HG03159 (cell line): Measurements from ENCODE around the gene PARD6B.
"Not testable (repeated sequence)": the region's sequence is repeated elsewhere in the genome, so short reads cannot be mapped to it uniquely, and the experiment has no call there.

Experiments used
- ATAC-seq: cut with Tn5 transposase; IDR thresholded peaks from one replicate; pipeline ENCODE4 v1.9.1; 2021; ENCODE audit warnings: mild to moderate bottlenecking, moderate library complexity; ENCODE audit not compliant: unreplicated experiment

The PARD6B gene

DNA sequence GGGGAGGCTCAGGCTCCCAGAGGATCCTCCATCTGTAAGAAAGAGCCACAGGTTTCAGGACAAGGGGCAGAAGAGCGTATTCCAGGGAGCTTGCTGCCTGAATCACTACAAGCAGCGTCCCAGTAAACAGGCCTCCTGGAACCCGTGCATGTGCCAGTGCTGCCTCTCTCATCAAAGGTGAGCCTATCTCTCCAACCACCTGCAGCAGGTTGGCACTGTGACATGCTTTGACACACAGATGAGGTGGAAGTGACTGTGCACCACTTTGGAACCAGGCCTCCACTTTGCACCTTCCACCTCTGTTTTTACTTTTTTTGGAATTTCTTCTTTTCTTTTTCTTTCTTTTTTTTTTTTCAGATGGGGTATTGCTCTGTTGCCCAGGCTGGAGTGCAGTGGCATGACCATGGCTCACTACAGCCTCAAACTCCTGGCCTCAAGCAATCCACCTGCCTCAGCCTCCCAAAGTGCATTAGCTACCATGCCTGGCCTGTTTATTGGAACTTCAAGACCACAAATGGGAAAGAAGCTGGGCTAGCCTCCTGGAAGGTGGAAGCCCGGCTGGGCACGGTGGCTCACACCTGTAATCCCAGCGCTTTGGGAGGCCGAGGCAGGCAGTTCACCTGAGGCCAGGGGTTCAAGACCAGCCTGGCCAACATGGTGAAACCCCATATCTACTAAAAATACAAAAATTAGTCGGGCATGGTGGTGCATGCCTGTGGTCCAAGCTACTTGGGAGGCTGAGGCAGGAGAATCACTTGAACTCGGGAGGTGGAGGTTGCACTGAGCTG is 27.5 kb upstream of the PARD6B start:
- not testable (repeated sequence) for ATAC-seq

DNA sequence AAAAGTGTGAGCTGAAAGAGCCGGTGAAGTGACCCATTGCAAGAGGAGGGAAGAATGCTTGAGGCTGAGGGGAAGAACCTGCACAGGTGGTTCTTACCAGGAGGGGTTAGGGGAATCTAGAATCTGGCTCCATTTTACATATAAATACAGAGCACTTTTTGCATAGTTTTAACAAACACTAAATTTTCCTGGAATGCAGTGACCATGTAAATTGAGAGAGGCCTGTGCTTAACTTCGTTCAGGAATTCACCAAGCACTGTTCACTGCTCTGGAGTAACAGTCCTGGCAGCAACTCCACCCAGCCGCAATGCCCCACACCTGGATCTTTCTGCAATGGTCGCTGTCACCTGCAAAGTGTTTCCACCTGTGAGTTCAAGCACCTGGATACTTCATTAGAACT is 26.9 kb upstream of the PARD6B start:
- no peak for ATAC-seq

DNA sequence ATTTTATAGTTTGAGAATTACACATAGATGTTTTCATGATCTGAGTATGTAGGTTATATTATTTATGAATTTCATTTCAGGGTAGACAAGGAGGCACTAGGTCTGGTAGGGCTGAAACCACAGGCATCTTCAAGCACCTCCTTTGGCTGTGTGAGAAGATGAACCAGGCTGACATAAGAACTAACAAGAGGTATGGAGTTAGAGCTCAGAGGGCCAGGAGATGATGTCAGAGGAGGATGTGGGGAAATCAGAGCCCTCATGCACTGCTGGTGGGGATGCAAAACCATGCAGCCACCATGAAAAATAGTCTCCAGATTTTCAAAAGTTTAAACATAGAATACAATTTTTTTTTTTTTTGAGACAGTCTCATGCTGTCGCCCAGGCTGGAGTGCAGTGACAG is 26.4 kb upstream of the PARD6B start:
- no peak for ATAC-seq

DNA sequence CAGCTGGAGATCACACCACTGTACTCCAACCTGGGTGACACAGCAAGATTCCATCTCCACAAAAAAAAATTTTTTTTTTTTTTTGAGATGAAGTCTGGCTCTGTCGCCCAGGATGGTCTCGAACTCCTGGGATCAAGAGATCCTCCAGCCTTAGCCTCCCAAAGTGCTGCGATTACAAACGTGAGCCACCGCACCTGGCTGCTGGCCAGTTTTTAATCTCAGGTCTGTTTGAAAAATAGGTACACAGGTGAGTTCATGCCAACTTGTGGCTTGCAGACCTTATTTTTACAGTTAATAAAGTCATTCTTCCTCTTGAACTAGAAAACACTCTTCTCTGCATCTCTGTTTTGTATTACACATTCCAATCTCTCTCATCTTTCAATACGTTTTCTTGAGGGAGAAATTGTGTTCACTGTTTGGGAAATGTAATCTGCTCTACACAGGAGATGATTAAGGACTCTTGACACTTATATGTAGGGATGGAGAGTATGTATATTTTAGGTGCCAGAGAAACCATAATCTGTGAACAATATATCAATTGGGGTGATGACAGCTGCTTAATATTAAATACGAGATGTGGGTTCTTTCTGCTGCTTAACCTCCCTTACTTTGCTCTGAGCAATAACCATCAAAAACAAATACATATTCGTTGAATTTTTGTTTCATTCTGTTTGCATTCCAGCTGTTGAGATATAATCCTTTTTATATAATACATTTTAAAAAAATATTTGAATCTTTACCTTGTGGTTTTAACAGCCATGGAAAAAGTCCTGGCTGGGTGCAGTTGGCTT is 22.3 kb upstream of the PARD6B start:
- no peak for ATAC-seq

DNA sequence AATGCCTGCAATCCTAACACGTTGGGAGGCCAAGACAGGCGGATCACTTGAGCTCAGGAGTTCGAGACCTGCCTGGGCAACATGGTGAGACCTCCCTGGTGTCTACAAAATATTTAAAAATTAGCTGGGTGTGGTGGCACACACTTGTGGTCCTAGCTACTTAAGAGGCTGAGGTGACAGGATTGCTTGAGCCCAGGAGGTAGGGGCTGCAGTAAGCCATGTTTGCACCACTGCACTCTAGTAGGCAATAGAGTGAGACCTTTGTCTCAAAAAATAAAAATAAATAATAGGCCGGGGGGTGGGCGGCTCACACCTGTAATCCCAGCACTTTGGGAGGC is 21.8 kb upstream of the PARD6B start:
- no peak for ATAC-seq

DNA sequence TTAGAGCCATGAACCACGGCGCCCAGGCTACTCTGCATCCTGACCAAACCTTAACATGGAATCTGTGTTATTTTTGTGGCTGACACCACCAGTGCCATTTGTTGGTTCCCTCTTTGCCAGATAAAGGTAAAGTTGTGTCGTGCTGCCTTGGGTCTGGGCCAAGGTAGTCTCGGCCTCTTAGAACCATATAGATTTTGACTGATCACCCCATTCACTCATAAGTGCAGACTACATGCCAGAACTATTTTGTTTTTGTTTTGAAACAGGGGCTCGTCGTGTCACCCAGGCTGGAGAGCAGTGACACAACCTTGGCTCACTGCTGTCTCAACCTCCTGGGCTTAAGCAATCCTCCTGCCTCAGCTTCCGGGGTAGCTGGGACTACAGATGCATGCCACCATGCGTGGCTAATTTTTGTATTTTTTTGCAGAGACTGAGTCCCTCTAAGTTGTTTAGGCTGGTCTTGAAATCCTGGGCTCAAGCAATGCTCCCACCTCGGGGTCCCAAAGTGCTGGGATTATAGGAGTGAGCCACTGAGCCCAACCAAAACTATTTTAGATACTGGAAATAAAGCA is 20.8 kb upstream of the PARD6B start:
- no peak for ATAC-seq

DNA sequence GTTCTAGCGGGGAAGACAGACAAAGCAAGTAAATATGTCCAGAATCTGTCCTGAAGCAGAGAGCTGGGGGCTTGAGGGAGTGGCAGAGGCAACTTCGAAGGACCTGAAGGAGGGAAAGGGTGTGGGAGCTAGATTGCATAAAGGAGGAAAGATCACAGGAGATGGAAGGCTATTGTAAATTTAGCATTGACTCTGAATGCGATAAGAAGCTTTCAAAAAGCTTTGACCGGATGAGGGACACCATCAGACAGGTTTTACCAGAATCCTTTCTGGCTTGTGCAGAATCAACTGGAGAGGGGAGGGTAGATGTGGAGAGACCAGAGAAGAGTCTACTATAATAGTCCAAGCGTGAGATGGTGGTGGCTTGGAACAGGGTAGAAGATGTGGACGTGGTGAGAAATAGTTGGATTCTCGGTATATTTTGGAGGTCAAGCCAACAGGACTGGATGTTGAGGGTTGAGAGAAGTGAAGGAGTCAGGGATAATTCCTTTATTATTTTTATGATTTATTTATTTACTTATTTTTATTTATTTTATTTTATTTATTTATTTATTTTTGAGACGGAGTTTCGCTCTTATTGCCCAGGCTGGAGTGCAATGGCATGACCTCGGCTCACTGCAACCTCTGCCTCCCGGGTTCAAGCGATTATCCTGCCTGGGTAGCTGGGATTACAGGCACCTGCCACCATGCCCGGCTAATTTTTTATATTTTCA is 20.1 kb upstream of the PARD6B start:
- no peak for ATAC-seq

DNA sequence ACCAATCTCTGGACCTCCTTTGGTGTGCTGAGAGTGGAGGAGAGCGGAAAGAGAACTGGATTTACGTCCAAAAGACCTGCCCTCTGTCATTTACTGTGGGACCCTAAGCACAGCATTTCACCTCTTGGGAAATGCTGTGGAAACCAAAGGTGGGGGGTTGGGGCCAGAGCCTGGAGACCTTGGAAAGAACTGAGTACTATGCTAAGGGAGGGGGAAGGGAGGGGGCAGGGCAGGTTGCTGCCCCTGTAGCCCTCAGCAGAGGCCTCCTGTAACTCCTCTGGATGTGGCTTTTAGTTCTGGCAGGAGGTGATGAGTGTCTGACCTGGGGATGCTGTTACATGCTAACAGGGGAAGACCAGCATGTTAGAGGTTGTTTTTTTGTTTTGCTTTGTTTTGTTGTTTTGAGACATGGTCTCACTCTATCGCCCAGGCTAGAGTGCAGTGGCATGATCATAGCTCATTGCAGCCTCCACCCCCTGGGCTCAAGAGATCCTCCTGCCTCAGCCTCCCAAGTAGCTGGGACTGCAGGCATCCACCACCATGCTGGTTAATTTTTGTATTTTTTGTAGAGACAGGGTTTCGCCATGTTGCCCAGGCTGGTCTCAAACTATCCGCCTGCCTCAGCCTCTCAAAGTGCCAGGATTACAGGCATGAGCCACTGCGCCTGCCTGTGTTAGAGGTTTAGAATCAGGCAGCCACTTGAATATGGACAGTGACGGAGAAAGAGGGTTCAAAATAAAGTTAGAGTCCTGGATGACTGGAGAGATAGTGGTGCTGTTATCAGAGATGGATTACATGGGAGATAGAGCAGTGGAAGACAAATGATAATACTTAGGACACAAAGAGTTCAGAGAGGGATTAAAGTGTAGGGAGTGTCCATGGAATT is 18.4 kb upstream of the PARD6B start:
- no peak for ATAC-seq

DNA sequence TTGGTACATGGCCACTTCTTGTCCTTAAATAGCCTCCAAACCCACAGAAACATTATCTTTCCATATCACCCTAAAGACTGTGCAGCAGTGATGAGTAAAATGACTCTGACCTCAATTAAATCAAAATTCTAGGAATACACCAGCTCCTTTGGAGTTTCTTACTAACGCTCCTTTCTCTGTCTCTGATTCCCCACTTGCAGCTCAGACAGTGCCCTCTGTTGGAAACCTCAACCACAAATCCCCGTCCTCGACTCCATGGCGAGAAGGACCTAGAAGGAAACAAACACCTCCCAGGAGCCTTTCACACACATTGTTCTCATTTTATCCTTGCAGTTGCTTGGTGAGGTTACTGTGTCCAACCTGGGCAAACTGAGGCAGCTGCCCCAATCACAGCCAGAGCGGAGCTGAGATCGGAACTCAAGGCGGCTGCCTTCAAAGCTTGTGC is 17.7 kb upstream of the PARD6B start:
- no peak for ATAC-seq

DNA sequence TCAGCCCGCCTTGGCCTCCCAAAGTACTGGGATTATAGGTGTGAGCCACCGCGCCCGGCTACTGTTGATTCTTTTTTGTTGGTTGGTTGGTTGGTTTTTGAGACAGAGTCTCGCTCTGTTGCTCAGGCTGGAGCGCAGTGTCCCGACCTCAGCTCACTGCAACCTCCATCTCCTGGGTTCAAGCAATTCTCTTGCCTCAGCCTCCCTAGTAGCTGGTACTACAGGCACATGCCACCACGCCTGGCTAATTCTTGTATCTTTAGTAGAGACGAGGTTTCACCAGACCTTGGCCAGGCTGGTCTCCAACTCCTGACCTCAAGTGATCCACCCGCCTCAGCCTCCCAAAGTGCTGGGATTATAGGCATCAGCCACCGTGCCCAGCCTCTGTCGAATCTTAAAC is 17.0 kb upstream of the PARD6B start:
- not testable (repeated sequence) for ATAC-seq

DNA sequence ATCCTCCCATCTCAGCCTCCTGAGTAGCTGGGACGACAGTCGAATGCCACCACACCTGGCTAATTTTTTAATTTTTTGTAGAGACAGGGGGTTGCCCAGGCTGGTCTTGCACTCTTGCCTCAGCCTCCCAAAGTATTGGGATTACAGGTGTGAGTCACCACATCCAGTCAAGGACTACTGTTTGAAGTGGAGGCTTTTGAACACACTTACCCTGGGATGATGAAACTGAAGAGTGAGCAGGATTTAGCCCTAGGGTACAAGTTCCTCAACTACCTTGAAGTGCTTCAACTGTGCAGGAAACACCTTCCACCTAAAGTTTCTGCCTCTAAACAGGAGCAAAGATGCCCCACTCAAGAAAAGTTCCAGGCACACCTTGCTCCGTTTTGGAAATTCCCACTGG is 15.7 kb upstream of the PARD6B start:
- ATAC-seq, result no peak

DNA sequence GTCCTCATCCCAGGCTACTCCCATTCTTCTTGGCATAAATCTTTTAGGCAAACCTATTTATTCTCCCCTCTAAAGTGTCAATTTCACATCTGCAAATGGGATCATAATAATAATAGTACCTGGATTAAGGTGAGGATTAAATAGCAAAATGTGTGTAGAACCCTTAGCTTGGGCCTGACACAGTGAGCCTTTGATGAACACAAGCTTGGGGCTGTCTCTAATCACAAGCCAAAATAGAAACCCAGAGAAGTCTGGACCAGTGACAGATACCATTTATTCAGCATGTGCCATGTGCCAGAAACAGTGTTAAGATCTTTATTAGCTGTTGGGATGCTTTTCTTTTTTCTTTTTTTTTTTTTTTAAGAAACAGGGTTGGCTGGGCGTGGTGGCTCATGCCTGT is 14.9 kb upstream of the PARD6B start:
- ATAC-seq, result no peak

DNA sequence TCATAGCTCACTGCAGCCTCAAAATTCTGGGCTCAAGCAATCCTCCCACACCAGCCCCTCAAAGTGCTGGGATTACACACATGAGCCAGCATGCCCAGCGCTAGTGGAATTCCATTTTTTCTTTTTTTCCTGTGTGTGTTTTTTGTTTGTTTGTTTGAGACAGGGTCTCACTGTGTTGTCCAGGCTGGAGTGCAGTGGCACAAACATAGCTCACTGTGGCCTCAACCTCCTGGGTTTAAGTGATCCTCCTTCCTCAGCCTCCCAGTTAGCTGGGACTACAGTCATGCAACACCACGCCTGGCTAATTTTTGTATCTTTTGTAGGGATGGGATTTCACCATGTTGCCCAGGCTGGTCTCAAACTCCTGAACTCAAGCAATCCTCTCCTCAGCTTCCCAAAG is 14.1 kb upstream of the PARD6B start:
- no peak for ATAC-seq

DNA sequence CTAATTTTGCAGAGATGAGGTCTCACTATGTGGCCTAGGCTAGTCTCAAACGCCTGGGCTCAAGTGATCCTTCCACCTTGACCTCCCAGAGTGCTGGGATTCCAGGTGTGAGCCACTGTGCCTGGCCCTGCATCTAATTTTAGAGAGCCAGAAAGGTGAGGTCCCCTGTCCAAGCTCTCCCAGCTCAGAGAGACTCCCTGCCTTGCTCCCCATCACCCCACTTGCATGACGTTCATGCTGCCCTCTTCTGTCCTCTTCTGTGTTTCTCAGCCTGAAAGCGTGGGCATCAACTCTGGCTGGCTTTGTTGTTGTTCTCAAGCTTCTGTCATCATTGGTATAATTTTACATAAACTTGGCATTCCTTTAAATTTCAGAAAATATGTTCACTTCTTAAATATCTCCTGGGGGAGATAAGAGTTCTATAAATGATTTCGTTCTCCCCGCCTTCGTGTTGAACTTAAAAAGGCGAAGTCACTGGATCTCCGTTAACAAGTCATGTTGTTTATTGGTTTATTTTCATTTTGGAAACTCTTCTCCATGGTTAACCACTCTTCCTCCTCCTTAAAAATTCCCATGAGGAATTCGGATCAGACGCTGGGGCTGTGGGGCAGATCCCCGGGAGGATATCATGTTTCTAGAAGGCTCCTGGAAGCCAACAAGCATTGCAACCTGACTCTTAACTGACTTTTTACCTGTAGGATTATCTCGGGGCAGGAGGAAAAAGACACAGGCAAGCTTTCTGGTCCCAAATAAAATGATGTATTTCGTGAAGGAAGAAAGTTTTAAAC is 13.2 kb upstream of the PARD6B start:
- ATAC-seq, result no peak

DNA sequence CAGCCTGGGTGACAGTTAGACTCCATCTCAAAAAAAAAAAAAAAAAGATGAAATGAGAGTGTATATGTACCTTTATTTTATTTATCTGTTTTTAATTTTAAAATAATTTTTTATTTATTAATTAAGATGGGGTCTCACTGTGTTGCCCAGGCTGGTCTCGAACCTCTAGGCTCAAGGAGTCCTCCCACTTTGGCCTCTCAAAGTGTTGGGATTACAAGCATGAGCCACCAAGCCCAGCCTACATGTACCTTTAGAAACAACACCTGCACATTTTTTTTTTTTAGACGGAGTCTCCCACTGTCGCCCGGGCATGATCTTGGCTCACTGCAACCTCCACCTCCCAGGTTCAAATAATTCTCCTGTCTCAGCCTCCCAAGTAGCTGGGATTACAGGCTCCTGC is 12.1 kb upstream of the PARD6B start:
- ATAC-seq, result no peak

DNA sequence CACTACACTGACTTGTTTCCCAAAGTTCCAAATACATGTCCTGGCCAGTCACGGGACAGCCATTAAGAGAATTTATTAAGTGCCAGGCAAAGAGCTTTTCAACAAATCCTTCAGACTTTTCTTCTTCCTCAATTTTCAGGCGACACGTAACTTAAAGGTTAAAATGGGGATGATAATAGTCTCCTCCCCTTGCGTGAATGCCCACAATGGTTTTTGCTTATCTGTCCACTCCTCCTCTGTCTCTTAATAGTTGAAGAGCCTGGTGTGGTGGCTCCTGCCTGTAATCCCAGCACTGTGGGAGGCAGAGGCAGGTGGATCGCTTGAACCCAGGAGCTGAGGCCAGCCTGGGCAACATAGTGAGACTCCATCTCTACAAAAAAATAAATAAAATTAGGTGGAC is 11.4 kb upstream of the PARD6B start:
- no peak for ATAC-seq

DNA sequence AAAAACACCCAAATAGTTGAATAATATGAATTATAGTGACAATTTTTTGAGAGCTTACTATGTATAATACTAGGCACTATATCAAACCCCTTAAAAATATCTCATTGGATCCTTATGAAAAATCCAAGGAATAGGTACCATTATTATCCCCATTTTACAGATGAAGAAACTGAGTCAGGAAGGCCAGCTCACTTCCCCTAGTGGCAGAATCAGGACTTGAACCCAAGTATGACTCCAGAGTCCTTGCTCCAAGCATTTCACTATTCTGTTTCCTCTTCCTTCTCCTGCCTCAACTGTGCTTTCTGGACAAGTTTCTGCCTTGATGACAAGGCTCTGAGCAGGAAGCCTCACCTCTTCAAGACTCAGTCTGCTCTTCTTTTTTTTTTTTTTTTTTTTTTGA is 10.8 kb upstream of the PARD6B start:
- ATAC-seq, result no peak

DNA sequence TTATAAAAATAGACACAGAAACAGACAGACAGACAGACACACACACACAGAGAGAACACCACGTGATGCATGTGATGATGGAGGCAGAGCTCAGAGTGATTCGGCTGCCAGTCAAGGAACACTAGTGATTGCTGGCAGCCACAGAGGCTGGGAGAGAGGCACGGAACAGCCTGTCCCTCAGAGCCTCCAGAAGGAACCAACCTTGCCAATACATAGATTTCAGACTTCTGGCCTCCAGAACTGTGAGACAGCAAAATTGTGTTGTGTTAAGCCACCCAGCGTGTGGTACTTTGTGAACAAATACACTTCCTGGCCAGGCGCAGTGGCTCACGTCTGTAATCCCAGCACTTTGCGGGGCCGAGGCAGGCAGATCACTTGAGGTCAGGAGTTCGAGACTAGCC is 9.5 kb upstream of the PARD6B start:
- ATAC-seq, result no peak

DNA sequence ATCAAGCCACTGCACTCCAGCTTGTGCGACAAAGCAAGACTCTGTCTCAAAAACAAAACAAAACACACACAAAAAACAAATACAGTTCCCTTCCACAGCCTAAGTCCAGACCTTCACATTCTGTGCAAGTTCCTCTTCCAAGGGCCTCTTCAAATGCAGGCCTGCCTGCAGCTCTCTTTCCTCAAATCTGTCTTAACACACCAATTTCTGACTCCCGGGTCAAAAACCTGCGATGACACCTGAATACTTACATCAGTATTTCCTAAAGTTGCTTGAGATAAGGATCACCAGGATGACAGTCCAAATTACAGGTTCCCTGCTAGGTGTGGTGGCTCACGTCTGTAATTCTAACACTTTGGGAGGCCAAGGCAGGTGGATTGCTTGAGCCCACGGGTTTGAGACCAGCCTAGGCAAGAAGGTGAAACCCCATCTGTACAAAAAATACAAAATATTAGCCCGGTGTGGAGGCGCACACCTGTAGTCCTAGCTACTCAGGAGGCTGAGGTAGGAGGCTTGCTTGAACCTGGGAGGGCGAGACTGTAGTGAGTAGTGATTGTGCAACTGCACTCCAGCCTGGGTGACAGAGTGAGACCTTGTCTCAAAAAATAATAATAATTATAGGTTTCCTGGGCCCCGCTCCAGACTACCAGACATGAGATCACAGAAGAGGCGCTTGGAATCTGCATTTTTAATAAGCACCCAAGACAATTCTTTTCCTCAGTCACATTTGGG is 8.8 kb upstream of the PARD6B start:
- no peak for ATAC-seq
